Hepatocyte (in vitro differentiated cells): ENCODE data around the gene DYRK2.

Source experiments
- EZH2 ChIP-seq: fragments of 200-600 bp; sonication (generic); IDR thresholded peaks from 2 replicates; pipeline ENCODE4 v1.6.1; 2016; ENCODE audit warnings: antibody characterized with exemption, mild to moderate bottlenecking, borderline replicate concordance
- EZH2phosphoT487 ChIP-seq: fragments of 200-600 bp; sonication (generic); IDR thresholded peaks from one replicate; pipeline ENCODE4 v1.6.1; 2018; ENCODE audit warnings: antibody characterized with exemption, mild to moderate bottlenecking, low read depth, moderate library complexity; ENCODE audit not compliant: unreplicated experiment, severe bottlenecking
- TF ChIP-seq, protein P1 (sequence below): fragments of 200-600 bp; sonication (generic); IDR thresholded peaks from 2 replicates; pipeline ENCODE4 v1.5.1; 2016; ENCODE audit warnings: antibody characterized with exemption, mild to moderate bottlenecking; ENCODE audit not compliant: poor library complexity

DNA sequence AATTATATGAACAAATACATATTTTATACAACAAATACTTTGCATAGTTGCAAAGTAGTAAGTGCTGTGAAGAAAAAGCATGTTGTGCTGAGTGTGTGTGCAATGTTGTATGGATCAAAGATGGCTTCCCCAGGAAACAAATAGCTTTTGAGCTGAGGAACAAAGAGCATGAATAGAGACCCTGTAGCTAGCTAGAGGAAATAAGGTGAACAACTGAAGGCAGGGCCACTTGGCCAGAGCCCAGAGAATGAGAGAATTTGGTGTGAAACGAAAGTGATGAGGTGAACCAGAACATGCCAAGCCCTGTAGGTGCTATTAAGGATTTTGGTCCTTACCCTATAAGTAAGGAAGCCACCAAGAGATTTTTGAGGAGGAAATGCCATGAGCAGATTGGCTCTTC lies 17.1 kb downstream of the DYRK2 start:
- TF ChIP-seq, protein P1, sequence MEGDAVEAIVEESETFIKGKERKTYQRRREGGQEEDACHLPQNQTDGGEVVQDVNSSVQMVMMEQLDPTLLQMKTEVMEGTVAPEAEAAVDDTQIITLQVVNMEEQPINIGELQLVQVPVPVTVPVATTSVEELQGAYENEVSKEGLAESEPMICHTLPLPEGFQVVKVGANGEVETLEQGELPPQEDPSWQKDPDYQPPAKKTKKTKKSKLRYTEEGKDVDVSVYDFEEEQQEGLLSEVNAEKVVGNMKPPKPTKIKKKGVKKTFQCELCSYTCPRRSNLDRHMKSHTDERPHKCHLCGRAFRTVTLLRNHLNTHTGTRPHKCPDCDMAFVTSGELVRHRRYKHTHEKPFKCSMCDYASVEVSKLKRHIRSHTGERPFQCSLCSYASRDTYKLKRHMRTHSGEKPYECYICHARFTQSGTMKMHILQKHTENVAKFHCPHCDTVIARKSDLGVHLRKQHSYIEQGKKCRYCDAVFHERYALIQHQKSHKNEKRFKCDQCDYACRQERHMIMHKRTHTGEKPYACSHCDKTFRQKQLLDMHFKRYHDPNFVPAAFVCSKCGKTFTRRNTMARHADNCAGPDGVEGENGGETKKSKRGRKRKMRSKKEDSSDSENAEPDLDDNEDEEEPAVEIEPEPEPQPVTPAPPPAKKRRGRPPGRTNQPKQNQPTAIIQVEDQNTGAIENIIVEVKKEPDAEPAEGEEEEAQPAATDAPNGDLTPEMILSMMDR = no peak
- TF ChIP-seq EZH2 (no peak), EZH2phosphoT487 (no peak)
